ENCODE measurements around the gene ATF7. TPM values are rescaled to one million over a fixed set of nuclear protein-coding genes. Genes with fewer than 3 reads are reported as not detected.
A peak's percentile ranks its signal among the peaks of the same experiment; 100 is the strongest.

ATF7 gene
- total and polyA plus RNA-seq, 2 experiments from 2014 or later, result 9.1 to 13.8 TPM

GRCh38 chr12:53627919-53628318 is 1.7 kb upstream of the ATF7 start:
- Histone ChIP-seq H3K4me1 (ENCODE audit: low read depth) (peaks cover 26% of the 10 kb centered on the region), H3K27ac (no peak overlapping the region), H3K27me3 (no peaks in the 10 kb centered on the region), H3K9me3 (ENCODE audit: low read depth) (no peaks in the 10 kb centered on the region), H3K36me3 (no peaks in the 10 kb centered on the region), H3K4me3 (no peak overlapping the region)
- TF ChIP-seq CTCF (IDR thresholded peaks at IDR 0.05; ENCODE audit: low read depth, low read length), result no peak
- no peak for DNase-seq (ENCODE audit: low read depth in 1 of 2, low spot score in 1 of 2)

DNA sequence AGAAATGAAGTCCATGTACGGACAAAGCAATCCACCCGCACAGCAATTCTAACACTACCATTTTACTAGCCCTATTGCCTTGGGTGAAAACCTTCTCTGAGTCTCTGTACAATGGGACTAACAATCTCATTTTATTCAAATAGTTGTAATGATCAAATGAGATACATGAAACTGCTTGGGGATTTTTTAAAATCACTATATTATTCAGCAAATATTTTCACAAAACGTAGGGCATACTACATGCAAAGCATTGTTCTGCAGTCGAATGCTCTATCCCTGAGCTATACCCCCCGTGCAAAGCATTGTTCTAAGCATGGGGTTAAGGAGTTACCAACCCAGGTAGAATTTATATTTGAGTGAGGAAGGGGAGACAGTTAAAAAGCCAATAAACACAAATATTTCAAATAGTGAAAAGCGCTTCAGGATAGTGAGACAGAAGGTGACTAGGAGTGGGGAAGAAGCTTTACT is 554 bp upstream of the ATF7 start:
- Histone ChIP-seq H3K36me3 (no peaks in the 10 kb centered on the region), H3K27ac (peak overlapping the region; percentile 95), H3K27me3 (no peaks in the 10 kb centered on the region), H3K4me3 (peak overlapping the region; percentile 53), H3K4me1 (ENCODE audit: low read depth) (peaks cover 26% of the 10 kb centered on the region), H3K9me3 (ENCODE audit: low read depth) (no peaks in the 10 kb centered on the region)
- TF ChIP-seq CTCF (IDR thresholded peaks at IDR 0.05; ENCODE audit: low read depth, low read length), result no peak
- DNase-seq (ENCODE audit: low read depth in 1 of 2, low spot score in 1 of 2), result no peak

GRCh38 chr12:53625373-53625945 is 723 bp downstream of the ATF7 start:
- H3K4me3 ChIP-seq, result peak overlapping the region; percentile 53
- no peak for DNase-seq (ENCODE audit: low read depth in 1 of 2, low spot score in 1 of 2)
- peaks cover 26% of the 10 kb centered on the region for H3K4me1 ChIP-seq (ENCODE audit: low read depth)
- no peaks in the 10 kb centered on the region for H3K36me3 ChIP-seq
- H3K27ac ChIP-seq, result peak overlapping the region; percentile 95
- TF ChIP-seq CTCF (IDR thresholded peaks at IDR 0.05; ENCODE audit: low read depth, low read length), result no peak
- no peaks in the 10 kb centered on the region for H3K27me3 ChIP-seq
- no peaks in the 10 kb centered on the region for H3K9me3 ChIP-seq (ENCODE audit: low read depth)

- no peaks in the 10 kb centered on the region for H3K27me3 ChIP-seq
- peak overlapping the region; percentile 53 for H3K4me3 ChIP-seq
- no peaks in the 10 kb centered on the region for H3K9me3 ChIP-seq (ENCODE audit: low read depth)
- no peaks in the 10 kb centered on the region for H3K36me3 ChIP-seq
- DNase-seq (ENCODE audit: low read depth in 1 of 2, low spot score in 1 of 2), result peak in 1 of 2 donors; percentile 28
- H3K4me1 ChIP-seq (ENCODE audit: low read depth), result peaks cover 26% of the 10 kb centered on the region
- no peak overlapping the region for H3K27ac ChIP-seq
- TF ChIP-seq CTCF (IDR thresholded peaks at IDR 0.05; ENCODE audit: low read depth, low read length), result no peak
Observed at GRCh38 chr12:53624956-53625355, 1.2 kb downstream of the ATF7 start.

- TF ChIP-seq CTCF (IDR thresholded peaks at IDR 0.05; ENCODE audit: low read depth, low read length), result no peak
- peak overlapping the region; percentile 53 for H3K4me3 ChIP-seq
- DNase-seq (ENCODE audit: low read depth in 1 of 2, low spot score in 1 of 2), result peak in 1 of 2 donors; percentile 56
- no peaks in the 10 kb centered on the region for H3K27me3 ChIP-seq
- no peaks in the 10 kb centered on the region for H3K36me3 ChIP-seq
- peaks cover 26% of the 10 kb centered on the region for H3K4me1 ChIP-seq (ENCODE audit: low read depth)
- H3K9me3 ChIP-seq (ENCODE audit: low read depth), result no peaks in the 10 kb centered on the region
- H3K27ac ChIP-seq, result peak overlapping the region; percentile 59
Observed at GRCh38 chr12:53624458-53624857, 1.7 kb downstream of the ATF7 start.
